ENCODE results near the gene HIVEP3. TPM values are rescaled to one million over a fixed set of nuclear protein-coding genes. Genes with fewer than 3 reads are reported as not detected.

HIVEP3 gene
- total and polyA plus RNA-seq, 2 donors (not counting 1 experiment from before 2014, with no cell fraction given), result 2.0 to 5.1 TPM

DNA sequence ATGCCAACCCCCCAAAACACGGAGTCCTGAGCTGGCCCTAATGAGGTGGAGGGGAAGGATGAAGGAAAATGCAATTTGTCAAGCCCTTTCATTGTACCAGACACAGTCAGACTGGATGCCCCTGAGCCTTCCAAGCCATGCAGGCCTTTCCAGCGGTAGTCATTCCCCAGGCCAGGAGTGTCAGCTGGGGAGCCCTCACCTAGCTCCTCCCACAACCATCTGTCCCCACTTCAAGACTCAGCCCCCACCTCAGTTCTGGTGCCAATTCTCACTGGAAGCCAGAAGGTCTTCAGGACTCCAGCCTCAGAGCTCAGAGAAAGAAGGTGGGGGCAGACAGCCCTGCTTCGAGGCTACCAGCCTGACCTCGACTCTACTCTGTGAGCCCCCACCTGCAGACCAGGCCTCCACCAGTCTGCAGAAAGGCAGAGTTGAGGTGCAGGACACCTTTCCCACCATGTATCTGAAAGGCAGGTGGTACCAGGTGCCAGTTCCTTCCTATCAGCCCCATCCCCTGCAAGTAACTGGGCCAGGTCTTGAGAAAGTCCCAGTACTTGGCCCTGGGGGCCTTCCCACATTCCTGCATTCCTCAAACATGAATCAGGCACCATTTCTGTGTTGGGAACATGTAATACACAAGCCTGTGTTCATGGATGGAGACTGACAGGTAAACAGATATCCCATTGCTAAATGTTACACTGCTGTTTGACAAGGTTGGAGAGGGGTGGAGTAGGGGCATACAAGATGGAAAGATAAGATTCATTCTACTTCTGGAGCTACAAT lies 253.7 kb downstream of the HIVEP3 start:
- no peak overlapping the region for H3K4me3 ChIP-seq (ENCODE audit: control extremely low read depth in 1 of 5, extremely low read depth in 1 of 5, insufficient read depth in 1 of 5, low read depth in 2 of 5, low read length in 4 of 5)
- TF ChIP-seq, protein P1, sequence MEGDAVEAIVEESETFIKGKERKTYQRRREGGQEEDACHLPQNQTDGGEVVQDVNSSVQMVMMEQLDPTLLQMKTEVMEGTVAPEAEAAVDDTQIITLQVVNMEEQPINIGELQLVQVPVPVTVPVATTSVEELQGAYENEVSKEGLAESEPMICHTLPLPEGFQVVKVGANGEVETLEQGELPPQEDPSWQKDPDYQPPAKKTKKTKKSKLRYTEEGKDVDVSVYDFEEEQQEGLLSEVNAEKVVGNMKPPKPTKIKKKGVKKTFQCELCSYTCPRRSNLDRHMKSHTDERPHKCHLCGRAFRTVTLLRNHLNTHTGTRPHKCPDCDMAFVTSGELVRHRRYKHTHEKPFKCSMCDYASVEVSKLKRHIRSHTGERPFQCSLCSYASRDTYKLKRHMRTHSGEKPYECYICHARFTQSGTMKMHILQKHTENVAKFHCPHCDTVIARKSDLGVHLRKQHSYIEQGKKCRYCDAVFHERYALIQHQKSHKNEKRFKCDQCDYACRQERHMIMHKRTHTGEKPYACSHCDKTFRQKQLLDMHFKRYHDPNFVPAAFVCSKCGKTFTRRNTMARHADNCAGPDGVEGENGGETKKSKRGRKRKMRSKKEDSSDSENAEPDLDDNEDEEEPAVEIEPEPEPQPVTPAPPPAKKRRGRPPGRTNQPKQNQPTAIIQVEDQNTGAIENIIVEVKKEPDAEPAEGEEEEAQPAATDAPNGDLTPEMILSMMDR (IDR thresholded peaks at IDR 0.05), result no peak
- TF ChIP-seq EZH2 (IDR thresholded peaks at IDR 0.05; ENCODE audit: borderline replicate concordance, insufficient read depth, low read depth, low read length, poor library complexity, severe bottlenecking), result no peak
- intact Hi-C loops (cut with micrococcal nuclease), result loop anchor here (5.0 to 10.0 kb wide), 4 partner anchors 93 to 370 kb away; no protein-coding TSS in a partner anchor
- no peak overlapping the region for H2AFZ ChIP-seq (ENCODE audit: insufficient read depth, low read depth, low read length, poor library complexity, severe bottlenecking)
- ATAC-seq (ENCODE audit: low read depth) (no peak), DNase-seq (no peak)
- no peak overlapping the region for H3K4me2 ChIP-seq (replicated peaks; ENCODE audit: low read depth, low read length, poor library complexity, severe bottlenecking)
- Mint-ChIP-seq H3K4me1 (peaks cover 77% of the 10 kb centered on the region), H3K27ac (peak overlapping the region; percentile 81), H3K4me3 (peak overlapping the region; percentile 37), H3K9me3 (ENCODE audit: insufficient read depth) (no peaks in the 10 kb centered on the region), H3K27me3 (no peaks in the 10 kb centered on the region)
- no peak overlapping the region for H3K9ac ChIP-seq (ENCODE audit: low read length)
- H3K4me1 ChIP-seq (ENCODE audit: control insufficient read depth in 2 of 2, insufficient read depth in 2 of 2, low read length in 2 of 2), result peaks cover 41 to 71% of the 10 kb centered on the region in 2 donors
- POLR2A ChIA-PET, result no interaction called here
- H4K20me1 ChIP-seq (ENCODE audit: control insufficient read depth, insufficient read depth, low read length, poor library complexity, severe bottlenecking), result no peaks in the 10 kb centered on the region
- peak overlapping the region in 1 of 2 donors; percentile 9 for H3K27ac ChIP-seq (ENCODE audit: low read length in 2 of 2)
- no peaks in the 10 kb centered on the region for H3K27me3 ChIP-seq (replicated peaks in 1 of 4; ENCODE audit: control extremely low read depth in 1 of 4, control insufficient read depth in 3 of 4, insufficient read depth in 4 of 4, low read length in 3 of 4)
- H3K79me2 ChIP-seq (ENCODE audit: control insufficient read depth, insufficient read depth, low read length), result peaks cover 7% of the 10 kb centered on the region
- WGBS (ENCODE audit: insufficient coverage), result 100% methylated on average over 3 of the region's 4 CpGs
- CTCF ChIA-PET, result interaction anchor here (1.4 to 2.2 kb wide), 3 partner anchors 12 to 91 kb away, joined by 3 to 5 read pairs (median 3); no protein-coding TSS in a partner anchor
- H3K36me3 ChIP-seq (replicated peaks in 1 of 2; ENCODE audit: control extremely low read depth in 1 of 2, control insufficient read depth in 1 of 2, extremely low read depth in 1 of 2, insufficient read depth in 2 of 2, low read length in 1 of 2), result no peaks in the 10 kb centered on the region
- H3K9me3 ChIP-seq (ENCODE audit: control extremely low read depth in 1 of 3, control insufficient read depth in 2 of 3, insufficient read depth in 1 of 3, low read length in 2 of 3), result no peaks in the 10 kb centered on the region
